K562 (cell line): ENCODE measurements around the gene ACTA2.

ENCODE experiments used
- CXXC5 ChIP-seq: fragments of 250-450 bp; sonication (Bioruptor Pico); IDR thresholded peaks from 2 replicates; pipeline ENCODE4 v1.8.0; 2022; ENCODE audit warnings: inconsistent platforms, mild to moderate bottlenecking, moderate library complexity
- FUS ChIP-seq: fragments of 200-400 bp; formaldehyde crosslinking; optimal IDR thresholded peaks from 2 replicates; pipeline ENCODE3; 2017; ENCODE audit warnings: low read depth, low read length
- HLTF ChIP-seq: fragments of 450-650 bp; IDR thresholded peaks from 2 replicates; pipeline ENCODE4 v1.6.1; 2016
- POLR2A ChIP-seq: fragments of 450-650 bp; conservative IDR thresholded peaks from 2 replicates; pipeline ENCODE4 v1.6.1; 2016
- POLR2G ChIP-seq: fragments of 200-400 bp; formaldehyde crosslinking; IDR thresholded peaks from 2 replicates; pipeline ENCODE4 v1.6.1; 2017; ENCODE audit warnings: low read depth, mild to moderate bottlenecking, antibody characterized with exemption, low read length, moderate library complexity
- RCOR1 ChIP-seq, 2 experiments: IDR thresholded peaks; 2 replicates each; pipeline ENCODE4 v1.6.1; 2012; ENCODE audit warnings: low read depth in 2 of 2, low read length in 2 of 2, borderline replicate concordance in 1 of 2, improper control_type of control experiment in 1 of 2
- SP1 ChIP-seq: sonication (generic); formaldehyde crosslinking; IDR thresholded peaks from 2 replicates; pipeline ENCODE4 v1.8.1; 2022; ENCODE audit warnings: mild to moderate bottlenecking, missing genetic modification reagents
- YBX1 ChIP-seq: fragments of 450-650 bp; IDR thresholded peaks from 2 replicates; pipeline ENCODE4 v1.7.1; 2016; ENCODE audit warnings: mild to moderate bottlenecking
- ZC3H11A ChIP-seq: IDR thresholded peaks from 2 replicates; pipeline ENCODE4 v1.6.1; 2012; ENCODE audit warnings: low read depth, low read length, improper control_type of control experiment
- ZFX ChIP-seq: sonication (generic); formaldehyde crosslinking; IDR thresholded peaks from 2 replicates; pipeline ENCODE4 v1.8.0; 2022; ENCODE audit warnings: mild to moderate bottlenecking, missing genetic modification reagents, moderate library complexity
- TF ChIP-seq, protein P1 (sequence below), 2 experiments: fragments of 450-650 bp; formaldehyde crosslinking in 1 of 2; IDR thresholded peaks; 2 replicates each; pipeline versions ENCODE4 v1.4.0 to v1.6.1; 2014 to 2020; ENCODE audit warnings: mild to moderate bottlenecking in 2 of 2, borderline replicate concordance in 1 of 2, low read depth in 1 of 2
- TF ChIP-seq, protein P2 (sequence below), 3 experiments: IDR thresholded peaks in 2 of 3; conservative IDR thresholded peaks in 1 of 3; 2 replicates each; pipeline ENCODE4 v1.5.1; 2011 to 2012; ENCODE audit warnings: low read length in 3 of 3, mild to moderate bottlenecking in 3 of 3, control low read depth in 2 of 3, improper control_type of control experiment in 1 of 3, inconsistent platforms in 1 of 3, low read depth in 1 of 3, mixed read lengths in 1 of 3, moderate library complexity in 1 of 3; ENCODE audit not compliant: insufficient read depth in 2 of 3

DNA sequence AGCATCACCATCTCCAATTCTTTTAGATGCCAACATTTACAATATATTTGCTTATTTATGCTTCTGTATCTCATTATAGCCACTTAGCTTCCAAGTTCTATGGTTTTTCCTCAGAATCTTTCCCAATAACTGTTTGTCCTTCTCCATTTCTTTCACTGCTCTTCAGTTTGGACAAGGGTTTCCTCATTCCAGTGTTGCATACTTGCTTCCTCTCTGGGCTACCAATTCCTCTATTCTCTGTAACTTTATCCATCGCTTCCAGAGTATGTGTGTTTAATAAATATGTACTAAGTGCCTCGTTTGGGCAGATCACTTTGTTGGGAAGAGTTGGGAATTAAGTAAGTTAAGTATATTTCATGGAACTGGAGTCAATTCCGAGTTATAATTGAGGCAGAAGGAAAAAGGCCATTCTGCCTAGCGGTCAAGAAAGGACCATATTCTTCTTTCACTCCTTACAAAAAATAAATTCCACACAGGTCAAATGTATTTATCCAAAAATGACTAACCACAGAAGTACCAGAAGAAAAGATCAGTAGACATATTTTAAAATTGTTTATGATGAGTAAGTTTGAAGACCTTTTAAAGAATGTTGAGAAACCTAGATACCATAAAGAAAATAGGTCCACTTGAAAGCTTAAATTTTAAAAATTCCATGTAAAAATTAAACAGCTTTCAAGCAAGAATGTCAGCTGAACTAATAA, 61.7 kb downstream of the ACTA2 start:
- TF ChIP-seq POLR2A (no peak), FUS (no peak), ZC3H11A (no peak), ZFX (no peak), CXXC5 (CRISPR knock-in tag) (no peak), YBX1 (no peak), HLTF (no peak), RCOR1 (IDR thresholded peaks at IDR 0.05; ENCODE audit: borderline replicate concordance in 1 of 2, low read depth in 2 of 2, low read length in 2 of 2) (no peak), POLR2G (no peak), SP1 (CRISPR knock-in tag) (no peak)
- TF ChIP-seq, protein P1, sequence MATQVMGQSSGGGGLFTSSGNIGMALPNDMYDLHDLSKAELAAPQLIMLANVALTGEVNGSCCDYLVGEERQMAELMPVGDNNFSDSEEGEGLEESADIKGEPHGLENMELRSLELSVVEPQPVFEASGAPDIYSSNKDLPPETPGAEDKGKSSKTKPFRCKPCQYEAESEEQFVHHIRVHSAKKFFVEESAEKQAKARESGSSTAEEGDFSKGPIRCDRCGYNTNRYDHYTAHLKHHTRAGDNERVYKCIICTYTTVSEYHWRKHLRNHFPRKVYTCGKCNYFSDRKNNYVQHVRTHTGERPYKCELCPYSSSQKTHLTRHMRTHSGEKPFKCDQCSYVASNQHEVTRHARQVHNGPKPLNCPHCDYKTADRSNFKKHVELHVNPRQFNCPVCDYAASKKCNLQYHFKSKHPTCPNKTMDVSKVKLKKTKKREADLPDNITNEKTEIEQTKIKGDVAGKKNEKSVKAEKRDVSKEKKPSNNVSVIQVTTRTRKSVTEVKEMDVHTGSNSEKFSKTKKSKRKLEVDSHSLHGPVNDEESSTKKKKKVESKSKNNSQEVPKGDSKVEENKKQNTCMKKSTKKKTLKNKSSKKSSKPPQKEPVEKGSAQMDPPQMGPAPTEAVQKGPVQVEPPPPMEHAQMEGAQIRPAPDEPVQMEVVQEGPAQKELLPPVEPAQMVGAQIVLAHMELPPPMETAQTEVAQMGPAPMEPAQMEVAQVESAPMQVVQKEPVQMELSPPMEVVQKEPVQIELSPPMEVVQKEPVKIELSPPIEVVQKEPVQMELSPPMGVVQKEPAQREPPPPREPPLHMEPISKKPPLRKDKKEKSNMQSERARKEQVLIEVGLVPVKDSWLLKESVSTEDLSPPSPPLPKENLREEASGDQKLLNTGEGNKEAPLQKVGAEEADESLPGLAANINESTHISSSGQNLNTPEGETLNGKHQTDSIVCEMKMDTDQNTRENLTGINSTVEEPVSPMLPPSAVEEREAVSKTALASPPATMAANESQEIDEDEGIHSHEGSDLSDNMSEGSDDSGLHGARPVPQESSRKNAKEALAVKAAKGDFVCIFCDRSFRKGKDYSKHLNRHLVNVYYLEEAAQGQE (IDR thresholded peaks at IDR 0.05; ENCODE audit: borderline replicate concordance) = no peak
- TF ChIP-seq, protein P1 (CRISPR knock-in tag; IDR thresholded peaks at IDR 0.05; ENCODE audit: low read depth) = no peak
- TF ChIP-seq, protein P2, sequence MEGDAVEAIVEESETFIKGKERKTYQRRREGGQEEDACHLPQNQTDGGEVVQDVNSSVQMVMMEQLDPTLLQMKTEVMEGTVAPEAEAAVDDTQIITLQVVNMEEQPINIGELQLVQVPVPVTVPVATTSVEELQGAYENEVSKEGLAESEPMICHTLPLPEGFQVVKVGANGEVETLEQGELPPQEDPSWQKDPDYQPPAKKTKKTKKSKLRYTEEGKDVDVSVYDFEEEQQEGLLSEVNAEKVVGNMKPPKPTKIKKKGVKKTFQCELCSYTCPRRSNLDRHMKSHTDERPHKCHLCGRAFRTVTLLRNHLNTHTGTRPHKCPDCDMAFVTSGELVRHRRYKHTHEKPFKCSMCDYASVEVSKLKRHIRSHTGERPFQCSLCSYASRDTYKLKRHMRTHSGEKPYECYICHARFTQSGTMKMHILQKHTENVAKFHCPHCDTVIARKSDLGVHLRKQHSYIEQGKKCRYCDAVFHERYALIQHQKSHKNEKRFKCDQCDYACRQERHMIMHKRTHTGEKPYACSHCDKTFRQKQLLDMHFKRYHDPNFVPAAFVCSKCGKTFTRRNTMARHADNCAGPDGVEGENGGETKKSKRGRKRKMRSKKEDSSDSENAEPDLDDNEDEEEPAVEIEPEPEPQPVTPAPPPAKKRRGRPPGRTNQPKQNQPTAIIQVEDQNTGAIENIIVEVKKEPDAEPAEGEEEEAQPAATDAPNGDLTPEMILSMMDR (IDR thresholded peaks at IDR 0.05 in 2 of 3, conservative IDR thresholded peaks at IDR 0.05 in 1 of 3; ENCODE audit: insufficient read depth in 2 of 3, low read depth in 1 of 3, low read length in 3 of 3) = no peak
